Dedifferentiated amniotic fluid mesenchymal stem cell (primary cell): ENCODE measurements around the gene RPL37A.

ENCODE experiments used
- DNase-seq: peaks from one replicate; pipeline ENCODE4 v3.0.0-alpha.2; 2016; ENCODE audit errors: extremely low spot score

The RPL37A gene

DNA sequence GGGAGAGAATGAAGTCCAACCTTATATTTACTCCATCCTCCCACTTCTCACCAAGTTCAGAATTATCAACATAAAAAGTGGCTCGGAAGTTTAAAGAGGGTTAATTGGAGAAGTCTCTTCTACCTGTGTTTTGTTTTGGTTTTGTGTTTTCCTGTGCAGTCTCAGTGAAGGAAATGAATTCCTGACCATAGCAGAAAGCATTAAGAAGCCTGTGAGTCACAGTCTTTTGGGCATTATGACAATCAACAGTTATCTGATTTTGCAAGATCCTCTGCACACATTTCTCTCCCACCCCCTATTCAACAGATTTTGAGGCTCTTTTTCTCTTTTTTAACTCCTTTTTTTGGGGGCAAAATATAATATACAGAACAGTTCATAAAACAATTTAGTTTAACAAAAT lies 8.6 kb upstream of the RPL37A start:
- DNase-seq: peak; percentile 40

DNA sequence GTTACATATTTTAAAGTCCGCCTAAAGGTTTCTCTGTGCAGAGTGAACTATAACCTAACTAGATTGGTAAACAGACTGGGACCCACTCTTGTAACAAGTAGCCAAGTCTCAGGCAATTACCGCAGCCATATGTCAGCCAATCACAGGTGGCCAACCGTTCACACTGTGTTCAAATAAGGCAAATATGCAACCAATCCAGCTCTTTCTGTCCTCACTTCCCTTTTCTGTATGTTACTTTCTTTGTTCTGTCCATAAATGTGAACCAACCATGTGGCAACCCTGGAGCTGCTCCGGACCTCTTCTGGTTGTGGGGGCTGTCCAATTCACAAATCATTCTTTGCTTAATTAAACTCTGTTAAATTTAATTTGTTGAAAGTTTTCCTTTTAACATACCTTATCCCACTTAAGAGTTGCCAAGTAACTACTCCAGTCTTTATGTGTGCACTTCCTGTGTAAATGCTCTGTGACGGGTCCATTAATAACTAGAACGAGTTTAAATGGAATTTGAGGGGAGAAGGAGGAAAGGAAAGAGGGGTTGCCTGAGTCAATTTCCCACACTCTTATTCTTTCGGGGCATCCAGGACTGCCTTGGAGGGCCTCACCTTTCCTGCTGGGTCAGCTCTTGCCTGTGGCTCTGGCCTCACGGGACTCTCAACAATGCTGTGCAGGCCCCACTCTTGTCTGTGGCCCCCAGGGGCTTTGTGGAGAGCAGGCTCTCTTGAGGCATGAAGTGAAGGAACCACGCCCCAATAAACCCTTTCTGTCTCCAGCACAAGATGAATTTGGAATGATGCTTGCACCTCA lies 6.6 kb upstream of the RPL37A start:
- DNase-seq: no peak

- DNase-seq: peak; percentile 46
Measured at GRCh38 chr2:216492597-216493333, 5.9 kb upstream of the RPL37A start.

GRCh38 chr2:216493334-216493685 lies 5.3 kb upstream of the RPL37A start:
- no peak for DNase-seq

GRCh38 chr2:216495656-216496055 lies 3.0 kb upstream of the RPL37A start:
- DNase-seq: no peak

DNA sequence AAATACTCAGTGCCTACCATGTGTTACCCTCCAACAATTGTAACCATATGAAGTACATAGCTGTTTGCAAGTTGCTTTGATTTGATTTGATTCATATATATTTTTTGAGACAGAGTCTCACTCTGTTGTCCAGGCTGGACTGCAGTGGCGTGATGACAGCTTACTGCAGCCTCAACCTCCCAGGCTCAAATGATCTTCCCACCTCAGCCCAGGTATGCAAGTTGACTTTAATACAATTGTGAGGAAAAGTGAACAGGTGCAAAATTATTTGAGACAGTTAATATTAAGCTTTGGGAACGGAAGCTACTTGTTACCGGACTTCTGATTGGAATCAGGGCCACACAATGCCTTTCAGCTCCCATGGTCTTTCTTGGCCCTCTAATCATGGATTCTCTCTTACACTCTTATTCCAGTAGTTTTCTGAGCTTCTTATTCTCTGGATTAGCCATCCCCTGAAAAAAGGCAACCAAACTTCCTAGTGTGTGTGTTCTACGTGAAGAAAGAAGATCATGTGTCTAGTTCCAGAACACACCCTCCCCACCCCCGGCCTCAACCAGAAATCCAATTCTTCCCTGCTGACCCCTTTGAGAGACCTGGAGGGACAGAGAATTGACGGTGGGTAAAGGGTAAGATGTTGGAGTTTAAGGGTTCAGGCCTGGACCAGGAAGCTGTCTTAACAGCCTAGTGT lies 1.1 kb upstream of the RPL37A start:
- DNase-seq: no peak

DNA sequence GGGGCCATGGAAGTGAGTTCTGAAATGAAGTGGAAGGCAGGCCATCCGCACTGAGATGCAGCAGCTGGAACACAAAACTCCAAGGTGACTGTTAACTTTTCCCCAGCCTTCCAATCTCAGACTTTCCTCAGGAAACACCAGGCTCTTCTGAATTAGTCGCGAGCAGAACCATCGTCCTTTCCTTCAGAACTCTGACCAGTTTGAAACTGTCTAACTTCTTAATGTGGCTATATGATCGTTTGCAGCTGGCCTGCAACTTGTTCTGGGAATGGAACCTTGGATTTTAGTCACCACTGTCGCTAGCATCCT lies 620 bp upstream of the RPL37A start:
- DNase-seq: no peak

GRCh38 chr2:216499641-216500218 lies 1.1 kb downstream of the RPL37A start:
- no peak for DNase-seq

GRCh38 chr2:216500572-216500971 lies 1.9 kb downstream of the RPL37A start:
- no peak for DNase-seq

- DNase-seq: no peak
Measured at GRCh38 chr2:216501854-216502253, 3.2 kb downstream of the RPL37A start.

DNA sequence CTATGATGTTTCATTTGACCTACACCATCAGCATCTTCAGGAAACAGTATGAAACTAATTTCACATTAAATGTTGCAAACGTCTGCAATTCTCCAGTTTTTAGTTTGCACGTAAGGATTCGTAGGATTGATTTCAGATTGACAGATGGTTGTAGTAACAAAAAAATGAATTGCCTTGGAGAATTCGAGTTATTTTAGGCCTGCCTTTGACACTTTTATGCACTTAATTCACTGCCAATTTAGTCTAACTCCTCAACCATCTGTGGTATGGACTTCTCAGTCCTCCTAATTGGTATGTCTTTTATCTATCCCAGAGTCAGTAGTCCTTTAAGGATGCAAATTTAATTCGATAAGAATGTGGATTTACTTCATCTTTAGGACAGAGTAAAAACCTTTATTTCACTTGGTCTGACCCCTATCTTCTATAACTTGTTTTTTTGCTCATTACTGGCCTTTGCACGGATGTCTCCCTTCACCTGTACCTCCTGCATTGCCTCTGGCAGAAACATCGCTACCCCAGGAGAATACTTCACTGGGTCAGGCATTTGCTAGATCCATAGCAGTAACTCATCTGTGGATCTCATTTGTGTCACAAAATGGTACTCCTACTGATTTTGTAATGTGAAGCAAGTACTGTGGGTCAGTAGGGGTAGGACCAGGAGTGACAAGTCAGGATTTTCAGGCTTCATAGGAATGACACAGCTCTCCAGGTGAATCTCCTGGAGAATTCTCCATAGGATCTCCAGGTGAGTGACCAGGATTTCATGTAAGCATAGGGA lies 3.9 kb downstream of the RPL37A start:
- no peak for DNase-seq

GRCh38 chr2:216503159-216503629 lies 4.5 kb downstream of the RPL37A start:
- DNase-seq: no peak

DNA sequence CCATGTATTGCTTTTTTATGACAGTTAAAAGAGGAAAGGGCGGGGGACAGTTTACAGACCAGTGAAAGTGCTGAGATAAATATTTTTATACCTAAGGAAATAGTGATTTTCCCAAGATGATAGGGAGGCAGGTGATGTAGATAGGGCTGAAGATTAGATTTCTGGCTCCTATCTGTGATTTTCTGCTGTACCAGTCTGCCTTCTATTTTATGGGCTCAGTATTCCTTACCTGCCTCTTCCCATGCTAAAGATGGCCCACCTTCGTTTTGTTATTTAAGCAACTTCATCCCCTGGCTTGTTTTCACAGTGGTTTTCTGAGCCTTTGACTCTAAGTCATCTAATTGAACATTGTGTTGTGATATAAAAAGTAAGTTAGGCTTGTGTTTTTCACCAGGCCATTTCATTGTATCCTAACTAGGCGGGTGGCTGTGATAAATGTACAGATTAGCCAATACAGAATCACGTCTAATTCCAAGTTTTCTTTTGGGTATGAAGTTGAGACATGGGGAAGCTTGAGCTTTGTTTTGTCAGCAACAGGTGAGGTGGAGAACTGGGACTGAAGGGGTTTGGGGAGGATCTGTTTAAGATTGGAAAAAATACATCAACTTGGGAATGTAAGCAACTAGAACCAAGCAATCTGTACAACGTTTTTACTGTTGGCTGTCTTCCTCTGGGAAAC lies 5.2 kb downstream of the RPL37A start:
- DNase-seq: no peak

DNA sequence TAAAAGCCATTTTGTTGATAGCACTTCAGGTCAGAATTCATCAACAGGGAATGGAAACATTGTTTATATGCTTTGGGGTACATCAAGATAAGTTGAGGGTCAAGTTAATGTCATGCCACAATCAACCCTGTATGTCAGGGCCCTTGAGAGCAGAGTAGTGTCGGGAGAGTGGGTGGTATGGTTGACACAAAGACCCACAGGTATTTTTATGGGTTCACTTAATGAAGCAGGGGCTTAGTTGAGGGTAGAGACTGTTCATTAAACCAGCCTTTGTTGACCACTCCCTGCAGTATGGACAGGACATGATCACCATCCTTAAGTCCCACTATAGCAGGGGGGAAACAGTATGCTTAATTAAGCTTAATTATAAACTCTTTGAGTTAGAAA lies 5.7 kb downstream of the RPL37A start:
- no peak for DNase-seq

DNA sequence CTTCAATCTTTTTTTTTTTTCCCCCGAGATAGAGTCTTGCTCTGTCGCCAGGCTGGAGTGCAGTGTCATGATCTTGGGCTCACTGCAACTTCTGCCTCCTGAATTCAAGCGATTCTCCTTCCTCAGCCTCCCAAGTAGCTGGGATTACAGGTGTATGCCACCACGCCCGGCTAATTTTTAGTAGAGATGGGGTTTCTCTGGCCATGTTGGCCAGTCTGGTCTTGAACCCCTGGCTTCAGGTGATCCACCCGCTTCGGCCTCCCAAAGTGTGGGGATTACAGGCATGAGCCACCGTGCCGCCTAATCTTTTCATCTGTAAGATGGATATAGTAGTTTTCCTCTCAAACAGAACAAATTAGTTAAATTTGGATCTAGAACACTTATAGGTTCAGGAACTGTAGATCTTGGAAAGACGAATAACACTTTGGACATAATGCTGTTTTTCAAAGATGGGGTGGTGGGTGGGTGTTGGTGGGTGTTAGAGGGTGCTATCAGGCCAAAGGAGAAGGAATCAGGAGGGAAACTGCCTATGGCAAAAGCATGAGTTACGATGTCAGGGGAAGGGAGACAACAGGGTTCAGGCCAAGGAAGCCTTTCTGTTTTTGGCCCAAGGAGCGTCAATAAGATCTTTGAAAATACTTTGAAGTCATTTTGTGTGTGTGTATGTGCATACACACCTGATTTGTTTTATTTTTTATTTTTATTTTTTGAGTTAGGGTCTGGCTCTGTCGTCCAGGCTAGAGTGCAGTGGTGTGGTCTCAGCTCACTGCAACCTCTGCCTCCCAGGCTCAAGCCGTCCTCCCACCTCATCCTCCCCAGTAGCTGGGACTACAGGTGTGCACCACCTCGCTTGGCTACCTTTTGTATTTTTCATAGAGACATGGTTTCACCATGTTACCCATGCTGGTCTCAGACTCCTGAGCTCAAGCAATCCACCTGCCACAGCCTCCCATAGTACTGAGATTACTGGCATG lies 6.8 kb downstream of the RPL37A start:
- DNase-seq: no peak

GRCh38 chr2:216507220-216508160 lies 8.8 kb downstream of the RPL37A start:
- DNase-seq: no peak

DNA sequence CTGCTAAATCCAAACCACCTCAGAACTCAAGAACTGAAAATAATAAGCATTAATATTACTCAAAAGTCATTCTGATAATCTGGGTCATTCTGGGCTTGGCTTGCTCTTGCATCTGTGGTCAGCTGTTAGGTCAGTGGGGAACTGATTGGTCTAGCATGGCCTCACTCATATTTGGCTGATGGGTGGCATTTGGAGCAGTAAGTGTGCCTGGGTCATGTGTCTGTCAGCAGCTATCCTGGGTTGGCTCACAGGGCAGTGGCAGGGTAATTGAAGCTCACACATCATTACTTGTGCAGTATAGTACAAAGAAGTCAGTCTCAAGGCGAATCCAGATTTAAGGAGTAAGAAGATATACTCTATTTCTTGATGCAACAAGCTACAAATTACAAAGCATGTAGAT lies 9.6 kb downstream of the RPL37A start:
- DNase-seq: no peak

DNA sequence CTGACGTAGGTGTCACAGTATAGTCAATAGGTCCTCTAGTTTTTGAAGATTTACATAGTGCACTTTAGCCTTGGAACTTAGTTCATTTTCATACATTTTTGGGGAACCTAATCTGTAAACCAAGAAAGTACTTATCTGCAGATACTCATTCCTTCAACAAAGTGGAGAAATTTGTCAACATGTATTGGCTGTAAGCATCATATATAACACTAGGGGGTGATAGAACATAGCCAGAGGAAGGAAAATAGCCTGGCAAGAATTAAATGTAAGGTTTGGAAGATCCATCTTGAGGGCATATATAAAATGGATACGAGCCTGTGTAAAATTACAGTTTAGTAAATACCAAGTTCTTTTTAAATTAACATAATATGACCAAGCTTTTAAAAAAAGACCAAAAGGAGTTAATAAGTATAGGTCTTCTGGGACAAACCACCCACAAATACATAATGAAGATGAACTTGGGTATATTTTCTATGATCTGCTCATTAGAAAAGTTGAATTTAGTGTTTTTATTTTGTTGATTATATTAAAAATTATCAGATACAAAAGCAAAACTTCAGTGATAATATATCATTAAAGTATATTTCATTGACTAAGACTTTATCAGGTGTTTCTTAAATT lies 18.2 kb downstream of the RPL37A start:
- peak; percentile 70 for DNase-seq
